Common myeloid progenitor, CD34-positive (primary cell): Measurements from ENCODE around the gene NRF1.

Experiments used
- CTCF ChIA-PET: fragments of 350-600 bp; sonication (Branson Sonifier 250); formaldehyde crosslinking; loops from one replicate; lab custom pipeline; 2021; ENCODE audit warnings: antibody characterized with exemption; lab: Charles Lee
- POLR2A ChIA-PET: fragments of 350-600 bp; sonication (Branson Sonifier 250); formaldehyde crosslinking; loops from one replicate; lab custom pipeline; 2021; ENCODE audit warnings: antibody characterized with exemption; lab: Charles Lee
- DNase-seq, 3 donors: peaks; one replicate each; pipeline versions ENCODE4 v3.0.0 to v3.0.0-alpha.2; 2013
- H3K27ac ChIP-seq, 2 experiments: 1 replicate in 1 of 2; 2 replicates in 1 of 2; pipeline ENCODE4 v1.7.0; 2013; ENCODE audit warnings: inconsistent platforms in 2 of 2, low read length in 2 of 2, mild to moderate bottlenecking in 2 of 2, low read depth in 1 of 2, moderate library complexity in 1 of 2; ENCODE audit not compliant: severe bottlenecking in 2 of 2, insufficient read depth in 1 of 2, poor library complexity in 1 of 2
- H3K27me3 ChIP-seq, 5 experiments: replicated peaks in 2 of 5; 1 replicate in 3 of 5; 2 replicates in 2 of 5; pipeline versions ENCODE4 v1.6.1 to v1.7.0; 2013; ENCODE audit warnings: low read length in 4 of 5, mild to moderate bottlenecking in 2 of 5, moderate library complexity in 2 of 5, inconsistent platforms in 1 of 5; ENCODE audit not compliant: insufficient read depth in 5 of 5, control insufficient read depth in 4 of 5
- H3K36me3 ChIP-seq, 4 experiments: 1 replicate in 2 of 4; 2 replicates in 2 of 4; pipeline versions ENCODE4 v1.6.1 to v1.7.0; 2013; ENCODE audit warnings: low read length in 3 of 4, control low read depth in 1 of 4, mild to moderate bottlenecking in 1 of 4; ENCODE audit not compliant: control insufficient read depth in 4 of 4, insufficient read depth in 4 of 4
- H3K4me1 ChIP-seq, 4 experiments: 1 replicate in 3 of 4; 2 replicates in 1 of 4; pipeline versions ENCODE4 v1.6.1 to v1.7.1; 2013; ENCODE audit warnings: low read length in 3 of 4, mild to moderate bottlenecking in 3 of 4, control low read depth in 1 of 4, inconsistent platforms in 1 of 4, moderate library complexity in 1 of 4; ENCODE audit not compliant: control insufficient read depth in 4 of 4, insufficient read depth in 4 of 4; ENCODE audit errors: control extremely low read depth in 1 of 4
- H3K4me3 ChIP-seq, 7 experiments: 1 replicate in 4 of 7; 2 replicates in 3 of 7; pipeline versions ENCODE4 v1.5.1 to v1.7.0; 2013; ENCODE audit warnings: mild to moderate bottlenecking in 7 of 7, low read length in 6 of 7, moderate library complexity in 6 of 7, inconsistent platforms in 2 of 7, low read depth in 2 of 7, control low read depth in 1 of 7; ENCODE audit not compliant: insufficient read depth in 4 of 7, control insufficient read depth in 1 of 7; ENCODE audit errors: extremely low read depth in 1 of 7
- H3K9me3 ChIP-seq, 5 experiments: 1 replicate in 4 of 5; 2 replicates in 1 of 5; pipeline versions ENCODE4 v1.6.1 to v1.7.1; 2013; ENCODE audit warnings: low read length in 4 of 5, mild to moderate bottlenecking in 2 of 5, inconsistent platforms in 1 of 5, low read depth in 1 of 5, moderate library complexity in 1 of 5; ENCODE audit not compliant: control insufficient read depth in 4 of 5, insufficient read depth in 2 of 5; ENCODE audit errors: control extremely low read depth in 1 of 5
- WGBS: methylation state at CpG from one replicate; pipeline ENCODE4 v1.1.5; 2013; ENCODE audit not compliant: insufficient coverage; 5-methylcytosine and 5-hydroxymethylcytosine counted together

NRF1 gene

DNA sequence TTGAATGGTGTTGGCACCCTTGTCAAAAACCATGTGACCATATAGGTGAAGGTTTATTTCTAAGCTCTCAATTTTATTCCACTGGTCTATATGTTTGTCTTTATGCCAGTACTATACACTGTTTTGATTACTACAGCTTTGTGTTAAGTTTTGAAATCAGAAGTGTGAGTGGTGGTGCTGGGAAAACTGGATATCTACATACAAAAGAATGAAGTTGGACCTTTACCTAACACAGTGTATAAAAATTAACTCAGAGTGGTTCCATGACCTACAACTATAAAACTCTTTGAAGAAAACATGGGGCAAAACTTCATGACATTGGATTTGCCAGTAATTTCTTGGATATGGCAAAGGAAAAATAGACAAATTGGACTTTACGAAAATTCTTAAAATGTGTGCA lies 112.2 kb downstream of the NRF1 start:
- no peak for DNase-seq
- H3K4me3 ChIP-seq = no peak overlapping the region
- no peaks in the 10 kb centered on the region for H3K27me3 ChIP-seq
- peaks cover 17 to 50% (median 31%) of the 10 kb centered on the region in 4 experiments for H3K36me3 ChIP-seq
- H3K27ac ChIP-seq = no peak overlapping the region
- no peaks in the 10 kb centered on the region for H3K9me3 ChIP-seq
- CTCF ChIA-PET = no interaction called here
- POLR2A ChIA-PET = no interaction called here
- H3K4me1 ChIP-seq = peaks cover 9 to 19% (median 16%) of the 10 kb centered on the region in 4 experiments
- WGBS = 100% methylated on average over 1 of the region's 1 CpG

DNA sequence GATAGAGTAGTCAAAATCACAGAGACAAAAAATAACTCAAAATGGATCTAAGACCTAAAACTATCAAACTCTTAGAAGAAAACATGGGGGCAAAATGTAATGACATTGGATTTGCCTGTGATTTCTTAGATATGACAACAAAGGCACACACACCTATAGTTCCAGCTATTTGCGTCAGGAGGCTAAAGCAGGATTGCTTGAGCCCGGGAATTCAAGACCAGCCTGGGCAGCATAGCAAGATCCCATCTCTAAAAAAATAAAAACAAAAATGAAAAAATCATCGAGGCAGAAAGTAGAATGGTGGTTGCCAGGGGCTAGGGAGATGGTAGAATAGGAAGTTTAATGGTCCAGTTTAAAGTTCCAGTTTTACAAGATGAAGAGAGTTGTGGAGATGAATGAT lies 113.3 kb downstream of the NRF1 start:
- H3K36me3 ChIP-seq = peaks cover 20 to 52% (median 32%) of the 10 kb centered on the region in 4 experiments
- ChIA-PET POLR2A (no interaction called here), CTCF (no interaction called here)
- peaks cover 9 to 14% (median 12%) of the 10 kb centered on the region in 4 experiments for H3K4me1 ChIP-seq
- no peaks in the 10 kb centered on the region for H3K9me3 ChIP-seq
- no CpG with 5 or more reads among the region's 3 CpGs for WGBS
- H3K27ac ChIP-seq = no peak overlapping the region
- no peaks in the 10 kb centered on the region for H3K27me3 ChIP-seq
- no peak overlapping the region for H3K4me3 ChIP-seq
- no peak for DNase-seq

DNA sequence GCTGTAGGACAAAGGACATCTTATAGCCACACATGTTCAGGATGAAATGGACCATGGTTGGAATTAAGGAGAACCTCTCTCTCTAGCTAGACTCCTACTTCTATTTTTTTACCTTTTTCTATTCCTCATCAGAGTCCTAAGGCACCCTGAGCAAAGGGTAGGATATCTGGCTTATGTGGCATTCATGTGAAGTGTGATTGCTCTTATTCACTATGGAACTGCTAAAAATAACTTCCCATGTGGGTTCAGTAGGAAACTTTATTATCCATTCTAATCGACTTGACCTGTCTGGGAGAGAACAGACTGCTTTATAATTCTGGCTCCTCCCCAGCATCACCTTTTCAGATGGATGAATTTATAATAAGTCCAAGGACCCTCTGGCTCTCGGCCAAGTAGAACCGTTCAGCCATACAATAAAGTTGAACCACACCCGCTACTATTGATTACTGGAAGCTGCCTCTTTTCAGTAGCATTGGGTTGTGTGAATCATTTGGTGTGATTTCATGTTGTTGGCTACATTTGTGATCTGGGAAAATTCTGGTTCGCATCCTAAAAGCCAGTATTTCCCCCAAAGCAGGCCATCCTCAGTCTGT lies 117.5 kb downstream of the NRF1 start:
- ChIA-PET CTCF (no interaction called here), POLR2A (no interaction called here)
- Histone ChIP-seq H3K4me1 (no peaks in the 10 kb centered on the region), H3K36me3 (peaks cover 27 to 70% (median 39%) of the 10 kb centered on the region in 4 experiments), H3K4me3 (no peak overlapping the region), H3K9me3 (no peaks in the 10 kb centered on the region), H3K27me3 (no peaks in the 10 kb centered on the region), H3K27ac (no peak overlapping the region)
- no peak for DNase-seq
- 79% methylated on average over 2 of the region's 5 CpGs for WGBS

DNA sequence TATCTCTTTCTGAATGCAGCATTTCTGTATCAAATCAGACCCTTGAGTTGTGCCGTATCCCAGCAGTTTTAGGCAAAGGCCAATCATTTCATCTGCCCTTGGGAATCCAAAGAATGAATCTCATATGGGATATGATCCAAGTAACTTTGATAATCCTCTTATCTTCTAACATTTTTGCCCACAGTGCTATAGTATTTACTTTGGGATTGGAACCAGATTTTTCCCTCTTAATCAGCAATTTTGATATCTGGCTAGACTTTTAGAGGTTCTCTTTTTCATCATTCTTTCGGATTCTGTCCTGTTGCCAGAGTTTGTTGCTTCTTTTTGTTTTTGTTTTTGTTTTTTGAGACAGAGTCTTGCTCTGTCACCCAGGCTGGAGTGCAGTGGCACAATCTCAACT lies 118.0 kb downstream of the NRF1 start:
- ChIA-PET CTCF (no interaction called here), POLR2A (no interaction called here)
- Histone ChIP-seq H3K4me3 (no peak overlapping the region), H3K36me3 (peaks cover 24 to 69% (median 36%) of the 10 kb centered on the region in 4 experiments), H3K4me1 (no peaks in the 10 kb centered on the region), H3K27me3 (no peaks in the 10 kb centered on the region), H3K9me3 (no peaks in the 10 kb centered on the region), H3K27ac (no peak overlapping the region)
- no peak for DNase-seq
- no CpG with 5 or more reads among the region's 2 CpGs for WGBS

DNA sequence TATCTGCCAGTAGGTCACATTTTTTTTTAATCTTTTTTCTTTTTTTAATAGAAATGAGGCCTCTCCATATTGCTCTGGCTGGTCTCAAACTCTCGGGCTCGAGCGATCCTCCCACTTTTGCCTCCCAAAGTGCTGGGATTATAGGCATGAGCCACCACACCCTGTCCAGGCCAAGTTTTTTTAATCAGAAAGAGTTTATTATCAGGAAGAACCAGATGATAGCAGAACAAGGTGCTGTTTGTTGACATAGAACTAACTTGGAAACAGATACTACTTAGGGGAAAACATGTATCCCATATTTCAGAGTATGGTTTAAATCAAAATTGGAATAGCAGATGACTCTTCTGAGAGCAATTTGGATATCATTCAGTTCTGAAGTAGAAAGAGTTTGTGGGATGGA lies 118.6 kb downstream of the NRF1 start:
- Histone ChIP-seq H3K36me3 (peaks cover 21 to 65% (median 39%) of the 10 kb centered on the region in 4 experiments), H3K27me3 (no peaks in the 10 kb centered on the region), H3K4me1 (no peaks in the 10 kb centered on the region), H3K4me3 (no peak overlapping the region), H3K27ac (no peak overlapping the region), H3K9me3 (no peaks in the 10 kb centered on the region)
- CTCF ChIA-PET = no interaction called here
- 100% methylated on average over 3 of the region's 3 CpGs for WGBS
- POLR2A ChIA-PET = no interaction called here
- DNase-seq = no peak

DNA sequence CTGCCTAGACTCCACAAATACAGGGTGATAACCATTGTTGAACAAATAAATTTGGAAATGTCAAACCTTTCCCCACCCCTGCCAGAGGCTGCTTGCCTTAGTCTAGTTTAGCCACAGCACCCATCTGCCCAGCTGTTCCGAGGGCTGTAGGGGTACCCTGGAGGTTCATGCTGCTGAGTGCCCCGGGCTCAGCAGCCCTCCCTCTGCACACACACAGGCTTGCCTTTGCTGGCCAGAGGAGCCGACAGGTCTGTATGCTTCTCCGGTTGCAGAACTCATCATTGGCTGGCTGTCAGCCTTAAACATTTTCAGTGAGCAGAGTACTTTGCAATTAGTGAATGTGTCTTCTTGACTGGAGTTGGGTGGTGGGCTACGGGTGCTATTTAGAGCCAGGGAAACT lies 122.9 kb downstream of the NRF1 start:
- ChIA-PET POLR2A (no interaction called here), CTCF (no interaction called here)
- DNase-seq = no peak
- Histone ChIP-seq H3K9me3 (no peaks in the 10 kb centered on the region), H3K36me3 (peaks cover 6 to 47% (median 31%) of the 10 kb centered on the region in 4 experiments), H3K27me3 (no peaks in the 10 kb centered on the region), H3K27ac (no peak overlapping the region), H3K4me1 (no peaks in the 10 kb centered on the region), H3K4me3 (no peak overlapping the region)
- 88% methylated on average over 4 of the region's 5 CpGs for WGBS

DNA sequence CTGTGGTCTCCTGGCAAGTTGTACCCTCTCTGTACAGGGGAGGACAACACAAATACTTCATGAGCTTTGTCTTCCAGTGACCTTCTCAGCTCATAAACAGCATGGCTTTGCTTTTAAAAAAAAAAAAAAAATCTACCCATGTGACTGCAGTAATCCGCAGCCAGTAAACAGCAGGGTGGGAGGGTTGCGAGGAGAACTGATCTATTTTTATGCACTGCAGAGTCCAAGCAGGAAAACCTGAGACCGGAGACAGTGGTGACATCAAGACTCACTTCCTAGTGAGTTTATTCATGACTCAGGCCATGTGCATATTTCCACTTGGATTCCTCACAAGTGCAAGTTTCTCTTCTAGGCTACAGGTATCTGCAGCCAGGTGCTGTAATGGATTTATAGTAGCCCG lies 127.9 kb downstream of the NRF1 start:
- POLR2A ChIA-PET = interaction anchor here (0.6 kb wide), 1 partner anchor 268 kb away, joined by 5 read pairs; no protein-coding TSS in a partner anchor
- CTCF ChIA-PET = interaction anchor here (0.9 to 1.0 kb wide), 2 partner anchors 36 to 90 kb away, joined by 3 to 4 read pairs; no protein-coding TSS in a partner anchor

More for the DNA sequence above, 127.9 kb downstream of the NRF1 start:
- no peaks in the 10 kb centered on the region for H3K27me3 ChIP-seq
- no peak overlapping the region for H3K27ac ChIP-seq
- no peaks in the 10 kb centered on the region for H3K9me3 ChIP-seq
- DNase-seq = no peak
- WGBS = 96% methylated on average over 3 of the region's 4 CpGs
- peaks cover 0 to 3% (median 0%) of the 10 kb centered on the region in 4 experiments for H3K4me1 ChIP-seq
- H3K36me3 ChIP-seq = peaks cover 2 to 42% (median 33%) of the 10 kb centered on the region in 4 experiments
- H3K4me3 ChIP-seq = no peak overlapping the region
